K562 (cell line): ENCODE measurements around the gene SMIM29. TPM values are rescaled to one million over a fixed set of nuclear protein-coding genes. Genes with fewer than 3 reads are reported as not detected.

ENCODE experiments used
- BMI1 ChIP-seq: fragments of 150-350 bp; IDR thresholded peaks from 2 replicates; pipeline ENCODE4 v1.6.1; 2014; ENCODE audit warnings: low read length
- CBFA2T2 ChIP-seq: fragments of 450-650 bp; conservative IDR thresholded peaks from 2 replicates; pipeline ENCODE4 v1.6.1; 2017; ENCODE audit warnings: mild to moderate bottlenecking
- ELF4 ChIP-seq: fragments of 450-650 bp; formaldehyde crosslinking; IDR thresholded peaks from 2 replicates; pipeline ENCODE4 v1.4.0; 2022; ENCODE audit warnings: missing genetic modification characterization
- FOXJ3 ChIP-seq: sonication (generic); formaldehyde crosslinking; IDR thresholded peaks from 2 replicates; pipeline ENCODE4 v1.4.0; 2020; ENCODE audit warnings: mild to moderate bottlenecking, missing genetic modification reagents
- FOXK1 ChIP-seq: sonication (generic); formaldehyde crosslinking; IDR thresholded peaks from 2 replicates; pipeline ENCODE4 v1.8.0; 2022; ENCODE audit warnings: missing genetic modification reagents, mild to moderate bottlenecking, borderline replicate concordance
- GATAD2A ChIP-seq: fragments of 450-650 bp; IDR thresholded peaks from 2 replicates; pipeline ENCODE4 v1.6.1; 2017
- GTF2F1 ChIP-seq: IDR thresholded peaks from 2 replicates; pipeline ENCODE4 v1.6.1; 2011; ENCODE audit warnings: low read depth, low read length, improper control_type of control experiment
- HDAC3 ChIP-seq: fragments of 450-650 bp; IDR thresholded peaks from 2 replicates; pipeline ENCODE4 v1.6.1; 2018; ENCODE audit warnings: borderline replicate concordance, mild to moderate bottlenecking, moderate library complexity; ENCODE audit not compliant: partially characterized antibody
- JUNB ChIP-seq: fragments of 450-650 bp; formaldehyde crosslinking; conservative IDR thresholded peaks from 2 replicates; pipeline ENCODE4 v1.4.0; 2020; ENCODE audit warnings: mild to moderate bottlenecking
- KDM1A ChIP-seq, 2 experiments: fragments of 450-650 bp; IDR thresholded peaks; 2 replicates each; pipeline ENCODE4 v1.6.1; 2016; ENCODE audit warnings: mild to moderate bottlenecking in 2 of 2
- KHSRP ChIP-seq: fragments of 450-650 bp; IDR thresholded peaks from 2 replicates; pipeline ENCODE4 v1.6.1; 2017
- MIER1 ChIP-seq: fragments of 450-650 bp; IDR thresholded peaks from 2 replicates; pipeline ENCODE4 v1.6.1; 2016; ENCODE audit warnings: antibody characterized with exemption, mild to moderate bottlenecking, low read depth
- MYC ChIP-seq, 2 experiments: fragments of 250-450 bp in 1 of 2; sonication (Bioruptor Pico) in 1 of 2; IDR thresholded peaks; 2 replicates each; pipeline versions ENCODE4 v1.5.1 to v1.6.1; 2012 to 2021; ENCODE audit warnings: low read depth in 2 of 2, borderline replicate concordance in 1 of 2, improper control_type of control experiment in 1 of 2, low read length in 1 of 2, mild to moderate bottlenecking in 1 of 2, moderate library complexity in 1 of 2
- NR2F6 ChIP-seq: fragments of 450-650 bp; formaldehyde crosslinking; IDR thresholded peaks from 2 replicates; pipeline ENCODE4 v1.4.0; 2020; ENCODE audit warnings: mild to moderate bottlenecking
- POLR2G ChIP-seq: fragments of 200-400 bp; formaldehyde crosslinking; IDR thresholded peaks from 2 replicates; pipeline ENCODE4 v1.6.1; 2017; ENCODE audit warnings: low read depth, mild to moderate bottlenecking, antibody characterized with exemption, low read length, moderate library complexity
- RAD51 ChIP-seq: fragments of 450-650 bp; IDR thresholded peaks from 2 replicates; pipeline ENCODE4 v1.7.1; 2016; ENCODE audit warnings: low read depth, mild to moderate bottlenecking, borderline replicate concordance
- RB1 ChIP-seq: fragments of 450-650 bp; IDR thresholded peaks from 2 replicates; pipeline ENCODE4 v1.6.1; 2017; ENCODE audit warnings: low read depth, mild to moderate bottlenecking
- RNF219 ChIP-seq: fragments of 250-450 bp; sonication (Bioruptor Pico); IDR thresholded peaks from 2 replicates; pipeline ENCODE4 v1.5.0; 2022; ENCODE audit warnings: mild to moderate bottlenecking
- SMARCC2 ChIP-seq: fragments of 450-650 bp; IDR thresholded peaks from 2 replicates; pipeline ENCODE4 v1.6.1; 2017; ENCODE audit warnings: antibody characterized with exemption, moderate library complexity, mild to moderate bottlenecking, low read depth
- STAT6 ChIP-seq: sonication (generic); formaldehyde crosslinking; IDR thresholded peaks from 2 replicates; pipeline ENCODE4 v1.8.1; 2023; ENCODE audit warnings: mild to moderate bottlenecking, missing genetic modification reagents
- TAF15 ChIP-seq: fragments of 200-400 bp; formaldehyde crosslinking; IDR thresholded peaks from 2 replicates; pipeline ENCODE4 v1.6.1; 2017; ENCODE audit warnings: mild to moderate bottlenecking, low read depth, low read length, moderate library complexity
- ZNF165 ChIP-seq: fragments of 250-450 bp; sonication (Bioruptor Pico); IDR thresholded peaks from 2 replicates; pipeline ENCODE4 v1.4.0; 2020; ENCODE audit warnings: borderline replicate concordance
- ZNF431 ChIP-seq: sonication (generic); formaldehyde crosslinking; IDR thresholded peaks from 2 replicates; pipeline ENCODE4 v1.8.0; 2022; ENCODE audit warnings: mild to moderate bottlenecking, missing genetic modification reagents
- ZSCAN29 ChIP-seq: fragments of 450-650 bp; IDR thresholded peaks from 2 replicates; pipeline ENCODE4 v1.6.1; 2017
- polyA plus RNA-seq, 8 experiments: library from polyadenylated mRNA; depleted of rRNA in 4 of 8; stranded (reverse) in 5 of 8; unstranded in 3 of 8; fragments of >200 nt; fragmentation: Nextera tagmentation in 2 of 8; fragmentation: Illumina TruSeq in 1 of 8; extraction: Ambion mirVana in 2 of 8; extraction: Trizol in 1 of 8; gene quantifications; 2 replicates each; pipeline versions ENCODE4 v1.2.1 to v1.2.3, GENCODE V29; 2011 to 2014; ENCODE audit warnings: inconsistent platforms in 1 of 8, missing spikeins in 1 of 8
- total RNA-seq, 7 experiments: library from RNA; depleted of rRNA in 6 of 7; stranded (reverse); fragments of >200 nt in 6 of 7; fragmentation: Illumina TruSeq in 2 of 7; extraction: Trizol in 2 of 7; gene quantifications; 2 replicates each; pipeline versions ENCODE4 v1.2.1 to v1.2.3, GENCODE V29; 2011 to 2021; ENCODE audit warnings: low replicate concordance in 1 of 7

SMIM29 gene
- total and polyA plus RNA-seq, 9 of the 15 experiments (the other 6 are each of a cell fraction or from before 2014, with no cell fraction given): 6.5 to 36.7 (median 20.9) TPM

DNA sequence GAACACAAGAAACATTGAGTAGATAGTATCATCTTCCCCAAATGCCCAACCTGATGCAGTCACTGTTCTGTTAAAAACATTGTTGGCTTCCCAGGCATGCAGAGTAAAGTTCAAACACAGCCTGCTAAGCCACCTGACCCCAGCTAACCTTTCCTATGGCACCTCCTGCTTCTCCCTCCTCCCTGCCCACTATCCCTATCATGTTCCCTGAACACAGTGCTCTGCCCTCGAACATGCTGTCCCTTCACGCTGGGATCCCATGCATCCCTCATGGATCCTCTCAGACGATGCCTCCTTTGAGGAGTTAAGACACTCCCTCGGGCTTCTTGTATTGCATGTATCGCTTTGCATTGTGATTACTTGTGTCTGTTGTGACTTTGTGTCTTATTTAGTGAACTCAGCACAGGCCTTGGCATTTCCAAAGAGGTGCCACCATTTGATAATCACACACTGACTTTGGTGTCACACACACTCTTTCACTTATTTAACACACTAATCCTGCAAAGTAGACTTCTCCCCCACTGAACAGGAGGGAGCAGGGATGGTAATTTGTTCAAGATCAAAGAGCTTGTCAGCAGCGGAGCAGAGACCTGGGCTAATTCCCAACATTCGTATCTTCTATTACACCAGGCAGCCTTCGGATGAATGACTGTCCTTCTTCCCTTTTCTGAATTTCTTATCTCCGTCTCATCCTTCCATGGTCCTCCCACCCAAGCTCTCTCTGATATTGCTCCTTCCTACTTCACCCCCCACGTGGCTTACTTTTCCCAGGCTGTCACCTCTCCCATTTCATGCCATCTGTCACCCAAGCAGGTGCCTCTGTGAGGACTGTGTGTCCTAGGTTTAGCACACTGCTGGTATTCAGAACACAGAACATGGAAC is 28.3 kb upstream of the SMIM29 start (continued):
- TF ChIP-seq MYC (IDR thresholded peaks at IDR 0.05; ENCODE audit: low read depth, low read length) (peak; percentile 62), MYC (CRISPR knock-in tag; IDR thresholded peaks at IDR 0.05; ENCODE audit: borderline replicate concordance, low read depth) (no peak; the same call in 1 of the 2 replicates), FOXK1 (CRISPR knock-in tag) (peak; percentile 87; the same call in 1 of the 2 replicates), HDAC3 (no peak), ZNF165 (CRISPR knock-in tag) (no peak), RB1 (no peak), POLR2G (no peak), GTF2F1 (no peak), ZNF431 (CRISPR knock-in tag) (no peak), MIER1 (no peak), STAT6 (CRISPR knock-in tag) (no peak), KDM1A (IDR thresholded peaks at IDR 0.05) (peak in 1 of 2 experiments; percentile 74; a peak in 2 of 4 replicates), RAD51 (no peak), SMARCC2 (0 out of 2 replicates have a peak, but pooled peaks have one; percentile 22), RNF219 (CRISPR knock-in tag) (peak; percentile 4; the same call in 1 of the 2 replicates), NR2F6 (CRISPR knock-in tag) (no peak), JUNB (CRISPR knock-in tag) (no peak), ZSCAN29 (no peak), KHSRP (no peak), BMI1 (no peak), TAF15 (no peak), CBFA2T2 (peak; percentile 72), ELF4 (CRISPR knock-in tag) (peak; percentile 71), GATAD2A (no peak), FOXJ3 (CRISPR knock-in tag) (no peak)
